ENCODE data around the gene ADARB2.

- TF ChIP-seq POLR2A (IDR thresholded peaks at IDR 0.05; ENCODE audit: low read depth, low read length): no peak
- TF ChIP-seq SPI1 (IDR thresholded peaks at IDR 0.05; ENCODE audit: low read depth, low read length): no peak
These were observed 370.4 kb downstream of the ADARB2 start for GRCh38 chr10:1366811-1367425.
